Embryonic facial prominence (tissue), 1 donor: ENCODE data around the gene RYR1.
"Not testable (repeated sequence)": the region's sequence is repeated elsewhere in the genome, so short reads cannot be mapped to it uniquely, and the experiment has no call there.

Experiments
- DNase-seq: peaks from one replicate; pipeline ENCODE4 v3.0.0-alpha.2; 2016; ENCODE audit errors: extremely low spot score

Gene RYR1

GRCh38 chr19:38400361-38400760 is 33.1 kb upstream of the RYR1 start:
- DNase-seq: no peak

- DNase-seq: no peak
Observed at GRCh38 chr19:38401148-38401547, 32.3 kb upstream of the RYR1 start.

DNA sequence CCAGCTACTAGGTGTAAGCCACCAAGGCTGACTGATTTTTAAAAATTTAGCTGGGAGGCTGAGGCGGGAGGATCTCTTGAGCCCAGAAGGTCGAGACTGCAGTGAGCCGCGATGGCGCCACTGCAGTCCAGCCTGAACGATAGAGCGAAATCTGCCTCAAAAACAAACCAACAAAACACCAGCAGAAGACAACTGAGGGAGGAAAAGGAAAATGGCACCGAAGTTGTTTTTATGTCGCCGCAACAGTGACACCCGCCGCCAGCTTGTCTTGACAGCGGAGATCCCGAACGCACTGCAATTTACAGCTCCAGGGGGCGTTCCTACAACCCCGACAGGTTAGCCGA is 30.9 kb upstream of the RYR1 start:
- no peak for DNase-seq

- peak; percentile 93 for DNase-seq
Observed at GRCh38 chr19:38402967-38403674, 30.4 kb upstream of the RYR1 start, which contains the start of gene FAM98C. TSS of gene FAM98C (plus strand) at chr19:38403093. CDS start at chr19:38403154, 61 bp downstream.

DNA sequence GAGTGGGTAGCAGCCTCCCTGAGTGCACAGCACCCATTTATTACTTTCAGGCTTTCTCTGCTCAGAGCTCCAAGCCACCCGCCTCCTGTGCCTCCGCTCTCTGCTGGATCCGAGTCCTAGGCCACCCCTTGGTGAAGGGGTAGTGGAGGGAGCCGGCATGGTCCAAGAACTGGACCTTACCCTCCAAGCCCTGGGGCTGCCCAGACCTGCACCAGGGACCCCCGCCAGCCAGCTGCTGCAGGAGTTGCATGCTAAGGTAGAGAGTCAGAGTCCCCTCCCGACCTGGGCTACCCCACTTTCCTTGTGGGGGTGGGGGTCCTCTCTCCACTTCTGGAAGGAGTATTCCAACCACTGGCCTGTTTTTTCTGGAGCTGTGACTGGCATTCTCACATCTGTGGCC is 28.6 kb upstream of the RYR1 start:
- DNase-seq: no peak

DNA sequence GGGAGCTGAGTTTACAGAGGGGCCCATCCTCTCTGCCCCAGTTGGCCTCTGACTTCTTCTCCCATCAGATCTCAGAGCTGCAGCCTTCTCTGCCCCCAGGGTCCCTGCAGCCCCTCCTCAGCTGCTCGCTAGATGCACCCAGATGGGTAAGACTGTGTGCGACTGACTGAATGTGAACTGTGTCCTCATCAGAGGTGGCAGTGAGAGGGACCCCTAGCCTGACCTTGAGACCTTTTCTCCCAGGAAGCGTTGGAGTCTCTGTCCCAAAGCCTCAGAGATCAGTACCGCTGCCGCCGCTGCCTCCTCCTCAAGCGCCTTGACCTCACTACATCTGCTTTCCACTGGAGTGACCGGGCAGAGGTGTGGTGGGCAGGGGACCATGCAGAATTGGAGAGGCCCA is 28.2 kb upstream of the RYR1 start:
- DNase-seq: no peak

DNA sequence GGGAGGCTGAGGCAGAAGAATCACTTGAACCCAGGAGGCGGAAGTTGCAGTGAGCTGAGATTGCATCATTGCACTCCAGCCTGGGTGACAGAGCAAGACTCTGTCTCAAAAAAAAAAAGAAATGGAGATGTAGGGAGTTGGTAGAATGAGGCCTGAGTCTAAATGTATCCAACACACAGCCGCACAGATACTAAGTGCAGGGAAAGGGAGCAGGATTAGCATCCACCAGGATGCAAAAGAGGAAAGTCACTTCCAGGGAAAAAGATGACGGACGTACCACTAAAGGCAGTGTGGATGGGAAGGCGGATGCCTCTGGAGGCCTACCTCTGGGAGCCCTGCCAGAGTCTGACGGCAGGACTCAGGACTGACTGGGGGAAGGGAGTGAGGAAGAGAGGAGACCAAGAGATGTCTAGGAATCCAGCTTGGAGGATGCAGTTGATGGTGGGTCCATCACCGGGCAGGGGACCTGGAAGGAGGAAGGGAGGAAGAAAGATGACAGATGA is 23.8 kb upstream of the RYR1 start:
- no peak for DNase-seq

GRCh38 chr19:38410407-38410806 is 23.1 kb upstream of the RYR1 start:
- DNase-seq: not testable (repeated sequence)

- no peak for DNase-seq
Observed at GRCh38 chr19:38411041-38411712, 22.3 kb upstream of the RYR1 start.

DNA sequence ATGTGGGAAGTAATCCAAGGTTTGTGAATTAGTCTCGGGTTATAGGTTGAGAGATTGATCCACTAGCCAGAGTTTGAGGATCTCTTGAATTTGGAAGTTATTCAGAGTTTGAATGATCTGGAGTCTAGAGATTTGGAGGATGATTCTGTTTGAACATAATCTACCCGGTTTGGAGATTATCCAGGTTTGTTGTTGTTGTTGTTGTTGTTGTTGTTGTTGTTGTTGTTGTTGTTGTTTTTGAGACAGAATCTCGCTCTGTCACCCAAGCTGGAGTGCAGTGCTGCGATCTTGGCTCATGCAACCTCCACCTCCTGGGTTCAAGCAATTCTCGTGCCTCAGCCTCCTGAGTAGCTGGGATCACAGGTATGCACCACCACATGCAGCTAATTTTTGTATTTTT is 21.6 kb upstream of the RYR1 start:
- DNase-seq: not testable (repeated sequence)

DNA sequence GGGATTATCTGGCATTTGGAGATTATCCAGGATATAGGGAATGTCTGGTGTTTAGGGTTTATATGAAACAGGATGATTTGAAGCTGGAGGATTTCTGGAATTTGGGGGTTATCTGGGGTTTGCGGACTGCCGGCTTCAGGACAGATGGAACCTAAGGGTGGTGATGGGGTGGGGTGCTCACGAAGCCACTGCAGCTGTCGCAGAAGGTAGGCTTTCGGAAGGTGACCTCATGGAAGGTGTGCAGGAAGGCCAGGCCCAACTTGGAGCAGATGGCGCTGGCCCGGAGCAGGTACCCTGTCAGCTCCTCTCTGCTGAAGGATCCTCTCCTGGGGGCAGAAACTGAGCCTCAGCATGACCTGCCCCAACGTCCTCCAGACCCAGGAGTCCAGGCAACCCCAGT is 21.0 kb upstream of the RYR1 start:
- no peak for DNase-seq

GRCh38 chr19:38412961-38413360 is 20.5 kb upstream of the RYR1 start:
- no peak for DNase-seq

- DNase-seq: no peak
Observed at GRCh38 chr19:38413416-38413815, 20.1 kb upstream of the RYR1 start.

- DNase-seq: no peak
Observed at GRCh38 chr19:38417146-38417543, 16.3 kb upstream of the RYR1 start.

- no peak for DNase-seq
Observed at GRCh38 chr19:38417544-38418506, 15.7 kb upstream of the RYR1 start.

- DNase-seq: no peak
Observed at GRCh38 chr19:38420935-38421334, 12.6 kb upstream of the RYR1 start.

DNA sequence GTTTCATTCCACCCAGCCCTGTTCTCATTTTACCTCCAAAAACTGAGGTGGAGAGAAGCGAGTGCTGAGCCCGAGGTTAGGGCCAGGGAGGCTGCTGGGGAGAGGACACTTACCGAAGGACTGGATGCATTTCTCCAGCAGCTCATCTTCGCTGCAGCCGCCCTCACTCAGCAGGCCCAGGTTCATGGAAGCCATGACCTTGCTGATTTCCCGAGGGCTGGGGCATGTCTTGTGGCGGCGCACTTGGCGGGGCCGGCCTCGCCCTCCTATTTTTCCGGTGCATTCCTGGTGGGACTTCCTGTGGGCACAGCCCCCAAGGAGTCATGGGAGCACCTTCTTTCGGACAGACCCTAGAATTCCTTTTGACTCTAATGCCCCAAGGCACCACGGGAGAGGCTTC is 11.6 kb upstream of the RYR1 start:
- DNase-seq: no peak

GRCh38 chr19:38422438-38422837 is 11.1 kb upstream of the RYR1 start:
- DNase-seq: no peak

- DNase-seq: no peak
Observed at GRCh38 chr19:38424272-38424671, 9.2 kb upstream of the RYR1 start.

DNA sequence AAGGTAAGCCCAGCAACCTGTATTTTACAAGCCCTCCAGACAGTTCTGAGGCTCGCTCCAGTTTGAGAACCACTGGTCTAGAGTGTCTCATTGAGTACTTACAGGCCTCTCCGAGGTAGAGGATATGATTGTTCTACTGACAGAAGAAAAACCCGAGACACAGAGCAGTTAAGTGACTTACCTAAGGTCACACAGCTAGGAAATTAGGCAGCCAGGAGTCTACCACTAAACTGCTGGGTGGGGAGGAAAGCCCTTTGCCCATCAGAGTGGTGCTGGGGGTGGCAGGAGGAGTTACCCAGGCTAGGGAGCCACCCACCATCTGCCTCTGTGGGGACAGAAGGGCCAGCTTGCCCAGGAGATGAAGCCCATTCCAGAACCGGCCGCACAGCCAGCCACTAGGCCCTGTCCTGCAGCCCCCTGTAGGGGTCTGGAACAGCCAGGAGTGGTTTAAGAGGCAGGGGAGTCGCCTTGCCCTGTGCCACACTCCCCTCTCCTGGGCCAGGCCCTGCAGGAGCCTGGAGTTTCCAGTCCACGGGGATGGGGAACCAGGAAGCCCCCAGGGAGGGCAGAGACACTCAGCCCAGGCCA is 8.2 kb upstream of the RYR1 start:
- DNase-seq: no peak

DNA sequence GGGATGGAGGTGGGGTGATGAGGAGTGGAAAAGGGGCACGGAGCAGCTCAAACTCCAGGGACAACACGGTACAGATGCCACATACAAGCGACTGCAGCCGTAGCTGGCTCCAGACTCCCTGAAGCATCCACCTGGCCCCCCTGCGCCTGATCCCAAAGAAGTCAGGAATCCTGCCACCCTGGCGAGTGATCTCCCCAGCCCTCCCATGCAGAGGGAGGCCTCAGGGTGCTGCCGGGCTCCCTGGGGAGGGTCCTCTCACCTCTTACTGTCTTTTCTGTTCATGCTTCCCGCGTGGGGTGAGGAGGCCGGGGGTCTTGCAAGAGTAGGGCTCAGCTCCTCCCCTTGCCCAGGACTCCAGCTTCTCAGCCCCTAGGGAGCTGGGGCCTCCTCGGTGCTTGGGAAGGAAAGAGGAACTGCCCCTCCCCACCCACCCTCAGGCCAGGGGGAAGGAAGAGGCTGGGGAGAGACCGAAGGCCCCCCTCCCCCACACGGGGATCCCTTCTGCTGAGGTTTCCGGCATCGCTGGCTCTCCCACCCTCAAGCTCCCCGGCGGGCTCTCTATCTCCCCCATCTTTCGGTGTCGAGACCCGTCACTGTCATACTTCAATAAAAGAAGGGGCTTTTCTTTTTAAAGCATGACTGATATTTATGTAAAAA is 7.6 kb upstream of the RYR1 start, which contains the start of gene RASGRP4:
RASGRP4 (minus strand) TSS at position 410 of the 657 bp plus-strand sequence; CDS start at position 282, 128 bp downstream.
- no peak for DNase-seq
